WERI-Rb-1 (cell line): ENCODE data around the gene WDR44.
"Not testable (repeated sequence)": the region's sequence is repeated elsewhere in the genome, so short reads cannot be mapped to it uniquely, and the experiment has no call there.

Experiments
- DNase-seq: peaks from one replicate; pipeline ENCODE4 v3.0.0-alpha.2; 2020
- H3K27ac ChIP-seq: fragments of 250-450 bp; sonication (Bioruptor Pico); 2 replicates; pipeline ENCODE4 v1.5.1; 2020; ENCODE audit warnings: mild to moderate bottlenecking, moderate library complexity
- H3K27me3 ChIP-seq: fragments of 250-450 bp; sonication (Bioruptor Pico); 2 replicates; pipeline ENCODE4 v1.5.1; 2021; ENCODE audit warnings: mild to moderate bottlenecking, low read depth, moderate library complexity; ENCODE audit not compliant: insufficient read depth, severe bottlenecking
- H3K36me3 ChIP-seq: fragments of 250-450 bp; sonication (Bioruptor Pico); 2 replicates; pipeline ENCODE4 v1.5.1; 2020; ENCODE audit warnings: mild to moderate bottlenecking, moderate library complexity
- H3K4me3 ChIP-seq: 2 replicates; pipeline ENCODE4 v1.5.1; 2011; ENCODE audit warnings: low read depth, mild to moderate bottlenecking, control low read depth, low read length
- H3K9me3 ChIP-seq: fragments of 250-450 bp; sonication (Bioruptor Pico); 2 replicates; pipeline ENCODE4 v1.5.1; 2021; ENCODE audit warnings: mild to moderate bottlenecking, moderate library complexity; ENCODE audit not compliant: severe bottlenecking
- TF ChIP-seq, protein P1 (sequence below): IDR thresholded peaks from 2 replicates; pipeline ENCODE4 v1.5.1; 2011; ENCODE audit warnings: low read depth, mild to moderate bottlenecking, control low read depth, inconsistent platforms, low read length

Gene WDR44

GRCh38 chrX:118437283-118437682, 91.4 kb downstream of the WDR44 start:
- TF ChIP-seq, protein P1, sequence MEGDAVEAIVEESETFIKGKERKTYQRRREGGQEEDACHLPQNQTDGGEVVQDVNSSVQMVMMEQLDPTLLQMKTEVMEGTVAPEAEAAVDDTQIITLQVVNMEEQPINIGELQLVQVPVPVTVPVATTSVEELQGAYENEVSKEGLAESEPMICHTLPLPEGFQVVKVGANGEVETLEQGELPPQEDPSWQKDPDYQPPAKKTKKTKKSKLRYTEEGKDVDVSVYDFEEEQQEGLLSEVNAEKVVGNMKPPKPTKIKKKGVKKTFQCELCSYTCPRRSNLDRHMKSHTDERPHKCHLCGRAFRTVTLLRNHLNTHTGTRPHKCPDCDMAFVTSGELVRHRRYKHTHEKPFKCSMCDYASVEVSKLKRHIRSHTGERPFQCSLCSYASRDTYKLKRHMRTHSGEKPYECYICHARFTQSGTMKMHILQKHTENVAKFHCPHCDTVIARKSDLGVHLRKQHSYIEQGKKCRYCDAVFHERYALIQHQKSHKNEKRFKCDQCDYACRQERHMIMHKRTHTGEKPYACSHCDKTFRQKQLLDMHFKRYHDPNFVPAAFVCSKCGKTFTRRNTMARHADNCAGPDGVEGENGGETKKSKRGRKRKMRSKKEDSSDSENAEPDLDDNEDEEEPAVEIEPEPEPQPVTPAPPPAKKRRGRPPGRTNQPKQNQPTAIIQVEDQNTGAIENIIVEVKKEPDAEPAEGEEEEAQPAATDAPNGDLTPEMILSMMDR = no peak
- no peaks in the 10 kb centered on the region for H3K36me3 ChIP-seq
- no peaks in the 10 kb centered on the region for H3K9me3 ChIP-seq
- H3K4me3 ChIP-seq = no peak overlapping the region
- no peak overlapping the region for H3K27ac ChIP-seq
- no peak for DNase-seq
- no peaks in the 10 kb centered on the region for H3K27me3 ChIP-seq

DNA sequence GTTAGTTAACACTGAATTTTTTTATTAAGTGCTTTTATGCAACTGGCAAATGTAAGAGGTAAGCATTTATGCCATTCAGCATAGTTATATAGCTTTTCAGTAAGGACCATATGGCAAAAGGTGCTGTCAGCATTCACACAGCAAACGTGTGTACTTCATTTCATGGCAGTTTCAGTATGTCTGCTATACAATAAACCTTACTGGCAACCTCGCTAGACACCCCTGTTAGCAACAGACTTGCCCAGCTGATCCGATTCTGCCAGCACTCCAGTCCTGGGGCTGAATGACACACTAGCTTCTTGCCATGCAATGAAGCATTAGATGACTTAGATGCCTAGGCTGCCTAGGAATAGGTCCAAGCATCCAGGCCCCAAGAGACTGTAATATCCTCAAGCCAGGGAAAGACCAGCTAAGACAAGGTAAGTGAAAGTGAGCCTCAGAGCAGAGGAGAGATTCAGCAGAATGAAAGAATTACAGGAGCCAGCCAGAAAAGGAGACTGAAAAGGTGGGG, 102.4 kb downstream of the WDR44 start:
- no peak overlapping the region for H3K27ac ChIP-seq
- H3K4me3 ChIP-seq = no peak overlapping the region
- TF ChIP-seq, protein P1 = no peak
- H3K9me3 ChIP-seq = no peaks in the 10 kb centered on the region
- no peaks in the 10 kb centered on the region for H3K27me3 ChIP-seq
- no peaks in the 10 kb centered on the region for H3K36me3 ChIP-seq
- no peak for DNase-seq

- Histone ChIP-seq H3K36me3 (no peaks in the 10 kb centered on the region), H3K27me3 (peaks cover 3% of the 10 kb centered on the region), H3K4me3 (no peak overlapping the region), H3K27ac (no peak overlapping the region), H3K9me3 (no peaks in the 10 kb centered on the region)
- TF ChIP-seq, protein P1 = no peak
- DNase-seq = no peak
Observed at GRCh38 chrX:118455013-118455412, 109.1 kb downstream of the WDR44 start.

DNA sequence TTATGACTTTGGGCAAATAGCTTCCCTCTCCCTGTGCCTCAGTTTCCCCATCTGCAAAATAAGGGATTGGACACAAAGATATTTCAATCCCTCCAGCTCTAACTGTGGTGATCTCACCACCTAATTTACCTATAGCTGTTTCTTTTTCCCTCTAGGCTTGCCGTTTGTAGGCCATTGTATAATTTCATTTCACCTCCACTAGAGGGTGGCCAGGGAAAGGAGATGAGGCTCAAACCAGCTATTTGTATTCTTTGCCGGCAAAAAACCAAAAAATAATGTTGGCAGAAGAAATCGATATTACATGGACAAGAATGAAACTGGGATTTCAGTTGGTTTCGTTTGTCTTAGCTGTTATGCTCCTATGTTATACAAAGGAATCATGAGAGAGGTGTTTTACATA, 113.6 kb downstream of the WDR44 start:
- peaks cover 14% of the 10 kb centered on the region for H3K27me3 ChIP-seq
- no peak overlapping the region for H3K27ac ChIP-seq
- TF ChIP-seq, protein P1 = 0 out of 2 replicates have a peak, but pooled peaks have one; percentile 6
- H3K36me3 ChIP-seq = no peaks in the 10 kb centered on the region
- no peaks in the 10 kb centered on the region for H3K9me3 ChIP-seq
- no peak for DNase-seq
- H3K4me3 ChIP-seq = no peak overlapping the region

DNA sequence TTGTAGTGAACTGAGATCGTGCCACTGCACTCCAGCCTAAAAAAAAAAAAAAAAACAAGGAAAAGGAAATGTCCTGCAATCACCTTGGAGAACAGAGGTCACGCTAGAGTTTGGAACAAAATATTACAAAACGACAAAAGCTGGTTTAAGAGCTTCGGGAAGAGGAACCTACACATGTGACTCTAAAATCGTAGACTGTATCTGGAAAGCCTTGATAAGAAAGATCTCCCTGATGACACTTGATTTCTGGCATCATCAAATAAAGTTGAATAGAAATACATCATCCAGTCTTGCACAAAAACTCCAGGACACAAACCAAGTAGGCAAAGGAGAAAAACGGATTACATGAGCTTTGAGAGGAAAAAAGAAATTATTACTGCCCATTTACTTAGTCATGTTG, 118.6 kb downstream of the WDR44 start:
- Histone ChIP-seq H3K9me3 (no peaks in the 10 kb centered on the region), H3K36me3 (no peaks in the 10 kb centered on the region), H3K27ac (no peak overlapping the region), H3K4me3 (no peak overlapping the region), H3K27me3 (peaks cover 14% of the 10 kb centered on the region)
- DNase-seq = no peak
- TF ChIP-seq, protein P1 = no peak

- H3K9me3 ChIP-seq = peaks cover 11% of the 10 kb centered on the region
- H3K27ac ChIP-seq = no peak overlapping the region
- no peak for DNase-seq
- TF ChIP-seq, protein P1 = no peak
- no peaks in the 10 kb centered on the region for H3K36me3 ChIP-seq
- H3K4me3 ChIP-seq = no peak overlapping the region
- H3K27me3 ChIP-seq = peaks cover 8% of the 10 kb centered on the region
Observed at GRCh38 chrX:118468122-118468521, 122.2 kb downstream of the WDR44 start.

DNA sequence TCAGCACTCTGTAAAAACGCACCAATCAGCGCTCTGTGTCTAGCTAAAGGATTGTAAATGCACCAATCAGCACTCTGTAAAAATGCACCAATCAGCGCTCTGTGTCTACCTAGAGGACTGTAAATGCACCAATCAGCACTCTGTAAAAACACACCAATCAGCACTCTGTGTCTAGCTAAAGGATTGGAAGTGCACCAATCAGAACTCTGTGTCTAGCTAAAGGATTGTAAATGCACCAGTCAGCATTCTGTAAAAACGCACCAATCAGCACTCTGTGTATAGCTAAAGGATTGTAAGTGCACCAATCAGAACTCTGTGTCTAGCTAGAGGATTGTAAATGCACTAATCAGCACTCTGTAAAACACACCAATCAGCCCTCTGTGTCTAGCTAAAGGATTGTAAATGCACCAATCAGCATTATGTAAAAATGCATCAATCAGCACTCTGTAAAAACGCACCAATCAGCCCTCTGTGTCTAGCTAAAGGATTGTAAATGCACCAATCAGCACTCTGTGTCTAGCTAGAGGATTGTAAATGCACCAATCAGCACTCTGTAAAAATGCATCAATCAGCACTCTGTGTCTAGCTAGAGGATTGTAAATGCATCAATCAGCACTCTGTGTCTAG, 124.9 kb downstream of the WDR44 start:
- H3K27me3 ChIP-seq = peaks cover 14% of the 10 kb centered on the region
- H3K27ac ChIP-seq, DNase-seq, H3K36me3 ChIP-seq, H3K4me3 ChIP-seq: not testable (repeated sequence)
- H3K9me3 ChIP-seq = peaks cover 11% of the 10 kb centered on the region
